ENCODE data around the gene UROC1.

UROC1 gene

GRCh38 chr3:126456766-126457388, 60.7 kb downstream of the UROC1 start:
- no peak for DNase-seq

- DNase-seq, result no peak
Measured at GRCh38 chr3:126456211-126456610, 61.4 kb downstream of the UROC1 start.

GRCh38 chr3:126454437-126455198, 63.0 kb downstream of the UROC1 start:
- DNase-seq, result no peak

GRCh38 chr3:126454025-126454424, 63.5 kb downstream of the UROC1 start:
- no peak for DNase-seq

- no peak for DNase-seq
Measured at GRCh38 chr3:126452213-126452612, 65.4 kb downstream of the UROC1 start.

- no peak for DNase-seq
Measured at GRCh38 chr3:126451511-126451910, 66.1 kb downstream of the UROC1 start.

- DNase-seq, result no peak
Measured at GRCh38 chr3:126450744-126451143, 66.8 kb downstream of the UROC1 start.

- DNase-seq, result no peak
Measured at GRCh38 chr3:126450219-126450618, 67.4 kb downstream of the UROC1 start.

- no peak for DNase-seq
Measured at GRCh38 chr3:126449621-126450051, 67.9 kb downstream of the UROC1 start.

- DNase-seq, result no peak
Measured at GRCh38 chr3:126448893-126449180, 68.7 kb downstream of the UROC1 start.

GRCh38 chr3:126448136-126448892, 69.3 kb downstream of the UROC1 start:
- no peak for DNase-seq

- no peak for DNase-seq
Measured at GRCh38 chr3:126447456-126448106, 70.0 kb downstream of the UROC1 start.

- no peak for DNase-seq
Measured at GRCh38 chr3:126446791-126447190, 70.8 kb downstream of the UROC1 start.

GRCh38 chr3:126446301-126446700, 71.3 kb downstream of the UROC1 start:
- no peak for DNase-seq

GRCh38 chr3:126445506-126445905, 72.1 kb downstream of the UROC1 start:
- DNase-seq, result no peak

GRCh38 chr3:126442856-126443242, 74.7 kb downstream of the UROC1 start:
- no peak for DNase-seq

GRCh38 chr3:126442094-126442855, 75.3 kb downstream of the UROC1 start:
- no peak for DNase-seq

GRCh38 chr3:126441256-126441880, 76.2 kb downstream of the UROC1 start:
- no peak for DNase-seq

- no peak for DNase-seq
Measured at GRCh38 chr3:126440709-126440995, 76.9 kb downstream of the UROC1 start.

GRCh38 chr3:126439968-126440708, 77.4 kb downstream of the UROC1 start:
- no peak for DNase-seq

- DNase-seq, result no peak
Measured at GRCh38 chr3:126439346-126439967, 78.1 kb downstream of the UROC1 start.
